Measurements from ENCODE around the gene SFT2D3.
A peak's percentile ranks its signal among the peaks of the same experiment; 100 is the strongest.

Gene SFT2D3

GRCh38 chr2:127701193-127701650 lies at the start of gene SFT2D3:
TSS of gene SFT2D3 (plus strand) at chr2:127701497. CDS start at chr2:127701529, 32 bp downstream.
- peaks cover 14 to 22% of the 10 kb centered on the region in 2 donors for H3K4me1 ChIP-seq (ENCODE audit: control insufficient read depth in 1 of 2, insufficient read depth in 2 of 2, low read length in 2 of 2)
- peak within 1 kb of the TSS; percentile 69 to 72 for H3K4me3 ChIP-seq (ENCODE audit: low read depth in 1 of 2, low read length in 2 of 2)
- no peaks in the 10 kb centered on the region for H3K27me3 ChIP-seq (ENCODE audit: low read depth, low read length)
- peak within 1 kb of the TSS; percentile 86 for H3K27ac ChIP-seq (ENCODE audit: low read length)
- H3K9me3 ChIP-seq (ENCODE audit: control insufficient read depth in 1 of 2, low read length in 2 of 2), result no peaks in the 10 kb centered on the region
- H3K36me3 ChIP-seq (ENCODE audit: control insufficient read depth in 1 of 2, insufficient read depth in 2 of 2, low read length in 2 of 2), result peaks cover 7 to 11% of the 10 kb centered on the region in 2 donors

- H3K4me1 ChIP-seq (ENCODE audit: control insufficient read depth in 1 of 2, insufficient read depth in 2 of 2, low read length in 2 of 2), result peaks cover 15 to 95% of the 10 kb centered on the region in 2 donors
- no peaks in the 10 kb centered on the region for H3K9me3 ChIP-seq (ENCODE audit: control insufficient read depth in 1 of 2, low read length in 2 of 2)
- H3K4me3 ChIP-seq (ENCODE audit: low read depth in 1 of 2, low read length in 2 of 2), result peak overlapping the region in 1 of 2 donors; percentile 33
- H3K27me3 ChIP-seq (ENCODE audit: low read depth, low read length), result no peaks in the 10 kb centered on the region
- peaks cover 0 to 4% of the 10 kb centered on the region in 2 donors for H3K36me3 ChIP-seq (ENCODE audit: control insufficient read depth in 1 of 2, insufficient read depth in 2 of 2, low read length in 2 of 2)
- peak overlapping the region; percentile 31 for H3K27ac ChIP-seq (ENCODE audit: low read length)
These were observed 49.2 kb upstream of the SFT2D3 start for GRCh38 chr2:127651971-127652550.

GRCh38 chr2:127652786-127653357 lies 48.4 kb upstream of the SFT2D3 start:
- H3K27ac ChIP-seq (ENCODE audit: low read length), result peak overlapping the region; percentile 31
- no peaks in the 10 kb centered on the region for H3K9me3 ChIP-seq (ENCODE audit: control insufficient read depth in 1 of 2, low read length in 2 of 2)
- H3K4me3 ChIP-seq (ENCODE audit: low read depth in 1 of 2, low read length in 2 of 2), result no peak overlapping the region
- peaks cover 15 to 95% of the 10 kb centered on the region in 2 donors for H3K4me1 ChIP-seq (ENCODE audit: control insufficient read depth in 1 of 2, insufficient read depth in 2 of 2, low read length in 2 of 2)
- H3K27me3 ChIP-seq (ENCODE audit: low read depth, low read length), result no peaks in the 10 kb centered on the region
- peaks cover 0 to 12% of the 10 kb centered on the region in 2 donors for H3K36me3 ChIP-seq (ENCODE audit: control insufficient read depth in 1 of 2, insufficient read depth in 2 of 2, low read length in 2 of 2)

- no peak overlapping the region for H3K4me3 ChIP-seq (ENCODE audit: low read depth in 1 of 2, low read length in 2 of 2)
- H3K27me3 ChIP-seq (ENCODE audit: low read depth, low read length), result no peaks in the 10 kb centered on the region
- no peaks in the 10 kb centered on the region for H3K9me3 ChIP-seq (ENCODE audit: control insufficient read depth in 1 of 2, low read length in 2 of 2)
- H3K27ac ChIP-seq (ENCODE audit: low read length), result no peak overlapping the region
- H3K4me1 ChIP-seq (ENCODE audit: control insufficient read depth in 1 of 2, insufficient read depth in 2 of 2, low read length in 2 of 2), result peaks cover 15 to 95% of the 10 kb centered on the region in 2 donors
- H3K36me3 ChIP-seq (ENCODE audit: control insufficient read depth in 1 of 2, insufficient read depth in 2 of 2, low read length in 2 of 2), result peaks cover 0 to 13% of the 10 kb centered on the region in 2 donors
These were observed 47.7 kb upstream of the SFT2D3 start for GRCh38 chr2:127653421-127654083.

GRCh38 chr2:127654084-127654837 lies 47.0 kb upstream of the SFT2D3 start:
- H3K27me3 ChIP-seq (ENCODE audit: low read depth, low read length), result no peaks in the 10 kb centered on the region
- H3K36me3 ChIP-seq (ENCODE audit: control insufficient read depth in 1 of 2, insufficient read depth in 2 of 2, low read length in 2 of 2), result peaks cover 0 to 13% of the 10 kb centered on the region in 2 donors
- H3K27ac ChIP-seq (ENCODE audit: low read length), result no peak overlapping the region
- H3K4me3 ChIP-seq (ENCODE audit: low read depth in 1 of 2, low read length in 2 of 2), result peak overlapping the region in 1 of 2 donors; percentile 17
- H3K9me3 ChIP-seq (ENCODE audit: control insufficient read depth in 1 of 2, low read length in 2 of 2), result no peaks in the 10 kb centered on the region
- H3K4me1 ChIP-seq (ENCODE audit: control insufficient read depth in 1 of 2, insufficient read depth in 2 of 2, low read length in 2 of 2), result peaks cover 15 to 97% of the 10 kb centered on the region in 2 donors

GRCh38 chr2:127654838-127655175 lies 46.5 kb upstream of the SFT2D3 start:
- no peaks in the 10 kb centered on the region for H3K9me3 ChIP-seq (ENCODE audit: control insufficient read depth in 1 of 2, low read length in 2 of 2)
- H3K4me3 ChIP-seq (ENCODE audit: low read depth in 1 of 2, low read length in 2 of 2), result peak overlapping the region in 1 of 2 donors; percentile 17
- peaks cover 10 to 95% of the 10 kb centered on the region in 2 donors for H3K4me1 ChIP-seq (ENCODE audit: control insufficient read depth in 1 of 2, insufficient read depth in 2 of 2, low read length in 2 of 2)
- H3K27me3 ChIP-seq (ENCODE audit: low read depth, low read length), result no peaks in the 10 kb centered on the region
- peaks cover 0 to 13% of the 10 kb centered on the region in 2 donors for H3K36me3 ChIP-seq (ENCODE audit: control insufficient read depth in 1 of 2, insufficient read depth in 2 of 2, low read length in 2 of 2)
- no peak overlapping the region for H3K27ac ChIP-seq (ENCODE audit: low read length)

GRCh38 chr2:127655209-127656073 lies 45.9 kb upstream of the SFT2D3 start:
- H3K4me3 ChIP-seq (ENCODE audit: low read depth in 1 of 2, low read length in 2 of 2), result peak overlapping the region in 1 of 2 donors; percentile 17
- H3K9me3 ChIP-seq (ENCODE audit: control insufficient read depth in 1 of 2, low read length in 2 of 2), result no peaks in the 10 kb centered on the region
- H3K27me3 ChIP-seq (ENCODE audit: low read depth, low read length), result no peaks in the 10 kb centered on the region
- H3K36me3 ChIP-seq (ENCODE audit: control insufficient read depth in 1 of 2, insufficient read depth in 2 of 2, low read length in 2 of 2), result peaks cover 0 to 13% of the 10 kb centered on the region in 2 donors
- peak overlapping the region; percentile 36 for H3K27ac ChIP-seq (ENCODE audit: low read length)
- H3K4me1 ChIP-seq (ENCODE audit: control insufficient read depth in 1 of 2, insufficient read depth in 2 of 2, low read length in 2 of 2), result peaks cover 6 to 92% of the 10 kb centered on the region in 2 donors

GRCh38 chr2:127656569-127657231 lies 44.6 kb upstream of the SFT2D3 start:
- Histone ChIP-seq H3K36me3 (ENCODE audit: control insufficient read depth in 1 of 2, insufficient read depth in 2 of 2, low read length in 2 of 2) (peaks cover 0 to 13% of the 10 kb centered on the region in 2 donors), H3K27me3 (ENCODE audit: low read depth, low read length) (no peaks in the 10 kb centered on the region), H3K4me1 (ENCODE audit: control insufficient read depth in 1 of 2, insufficient read depth in 2 of 2, low read length in 2 of 2) (peaks cover 14 to 92% of the 10 kb centered on the region in 2 donors), H3K4me3 (ENCODE audit: low read depth in 1 of 2, low read length in 2 of 2) (no peak overlapping the region), H3K27ac (ENCODE audit: low read length) (peak overlapping the region; percentile 19), H3K9me3 (ENCODE audit: control insufficient read depth in 1 of 2, low read length in 2 of 2) (no peaks in the 10 kb centered on the region)

- no peaks in the 10 kb centered on the region for H3K27me3 ChIP-seq (ENCODE audit: low read depth, low read length)
- H3K27ac ChIP-seq (ENCODE audit: low read length), result peak overlapping the region; percentile 19
- H3K36me3 ChIP-seq (ENCODE audit: control insufficient read depth in 1 of 2, insufficient read depth in 2 of 2, low read length in 2 of 2), result peaks cover 0 to 13% of the 10 kb centered on the region in 2 donors
- H3K4me3 ChIP-seq (ENCODE audit: low read depth in 1 of 2, low read length in 2 of 2), result no peak overlapping the region
- peaks cover 12 to 92% of the 10 kb centered on the region in 2 donors for H3K4me1 ChIP-seq (ENCODE audit: control insufficient read depth in 1 of 2, insufficient read depth in 2 of 2, low read length in 2 of 2)
- no peaks in the 10 kb centered on the region for H3K9me3 ChIP-seq (ENCODE audit: control insufficient read depth in 1 of 2, low read length in 2 of 2)
These were observed 44.1 kb upstream of the SFT2D3 start for GRCh38 chr2:127657232-127657595.

GRCh38 chr2:127658146-127658545 lies 43.2 kb upstream of the SFT2D3 start:
- Histone ChIP-seq H3K9me3 (ENCODE audit: control insufficient read depth in 1 of 2, low read length in 2 of 2) (no peaks in the 10 kb centered on the region), H3K36me3 (ENCODE audit: control insufficient read depth in 1 of 2, insufficient read depth in 2 of 2, low read length in 2 of 2) (peaks cover 0 to 13% of the 10 kb centered on the region in 2 donors), H3K4me1 (ENCODE audit: control insufficient read depth in 1 of 2, insufficient read depth in 2 of 2, low read length in 2 of 2) (peaks cover 10 to 90% of the 10 kb centered on the region in 2 donors), H3K4me3 (ENCODE audit: low read depth in 1 of 2, low read length in 2 of 2) (peak overlapping the region in 1 of 2 donors; percentile 1), H3K27me3 (ENCODE audit: low read depth, low read length) (no peaks in the 10 kb centered on the region), H3K27ac (ENCODE audit: low read length) (peak overlapping the region; percentile 67)
